Measurements from ENCODE around the gene VPS13D.

Gene VPS13D

GRCh38 chr1:12398479-12398878, 168.6 kb downstream of the VPS13D start:
- no peak overlapping the region for H3K4me3 ChIP-seq (ENCODE audit: low read depth, low read length)
- no peak for TF ChIP-seq CTCF (IDR thresholded peaks at IDR 0.05; ENCODE audit: low read depth, low read length)

GRCh38 chr1:12400027-12400693, 170.3 kb downstream of the VPS13D start:
- no peak overlapping the region for H3K4me3 ChIP-seq (ENCODE audit: low read depth, low read length)
- TF ChIP-seq CTCF (IDR thresholded peaks at IDR 0.05; ENCODE audit: low read depth, low read length) = no peak

GRCh38 chr1:12402159-12402673, 172.4 kb downstream of the VPS13D start:
- no peak overlapping the region for H3K4me3 ChIP-seq (ENCODE audit: low read depth, low read length)
- TF ChIP-seq CTCF (IDR thresholded peaks at IDR 0.05; ENCODE audit: low read depth, low read length) = no peak

GRCh38 chr1:12402842-12403241, 173.0 kb downstream of the VPS13D start:
- no peak overlapping the region for H3K4me3 ChIP-seq (ENCODE audit: low read depth, low read length)
- no peak for TF ChIP-seq CTCF (IDR thresholded peaks at IDR 0.05; ENCODE audit: low read depth, low read length)

- TF ChIP-seq CTCF (IDR thresholded peaks at IDR 0.05; ENCODE audit: low read depth, low read length) = no peak
- no peak overlapping the region for H3K4me3 ChIP-seq (ENCODE audit: low read depth, low read length)
Measured at GRCh38 chr1:12404918-12405317, 175.1 kb downstream of the VPS13D start.

GRCh38 chr1:12405325-12406210, 175.7 kb downstream of the VPS13D start:
- H3K4me3 ChIP-seq (ENCODE audit: low read depth, low read length) = no peak overlapping the region
- TF ChIP-seq CTCF (IDR thresholded peaks at IDR 0.05; ENCODE audit: low read depth, low read length) = no peak
